Measurements from ENCODE around the gene LGALS9. TPM values are rescaled to one million over a fixed set of nuclear protein-coding genes. Genes with fewer than 3 reads are reported as not detected.

LGALS9 gene
- total RNA-seq, 1 experiment from 2014 or later = 0.22 TPM

- Histone ChIP-seq H3K27me3 (no peaks in the 10 kb centered on the region), H3K4me1 (no peaks in the 10 kb centered on the region), H3K9me3 (replicated peaks) (no peaks in the 10 kb centered on the region), H3K36me3 (peaks cover 33% of the 10 kb centered on the region), H3K27ac (no peak overlapping the region), H3K4me3 (no peak overlapping the region)
- no peak for DNase-seq
Measured at GRCh38 chr17:27597783-27598320, 33.1 kb upstream of the LGALS9 start.

GRCh38 chr17:27598337-27599050 lies 32.5 kb upstream of the LGALS9 start:
- Histone ChIP-seq H3K27me3 (no peaks in the 10 kb centered on the region), H3K27ac (no peak overlapping the region), H3K9me3 (replicated peaks) (no peaks in the 10 kb centered on the region), H3K36me3 (peaks cover 30% of the 10 kb centered on the region), H3K4me1 (no peaks in the 10 kb centered on the region), H3K4me3 (no peak overlapping the region)
- no peak for DNase-seq

- no peak overlapping the region for H3K27ac ChIP-seq
- peaks cover 33% of the 10 kb centered on the region for H3K36me3 ChIP-seq
- H3K4me1 ChIP-seq = no peaks in the 10 kb centered on the region
- no peaks in the 10 kb centered on the region for H3K27me3 ChIP-seq
- no peak for DNase-seq
- H3K4me3 ChIP-seq = no peak overlapping the region
- no peaks in the 10 kb centered on the region for H3K9me3 ChIP-seq (replicated peaks)
Measured at GRCh38 chr17:27600471-27600870, 30.5 kb upstream of the LGALS9 start.

GRCh38 chr17:27601069-27601974 lies 29.7 kb upstream of the LGALS9 start:
- no peaks in the 10 kb centered on the region for H3K9me3 ChIP-seq (replicated peaks)
- H3K36me3 ChIP-seq = peaks cover 42% of the 10 kb centered on the region

GRCh38 chr17:27601975-27602302 lies 29.0 kb upstream of the LGALS9 start:
- no peaks in the 10 kb centered on the region for H3K4me1 ChIP-seq

More at GRCh38 chr17:27601069-27601974, 29.7 kb upstream of the LGALS9 start:
- H3K27ac ChIP-seq = no peak overlapping the region
- no peak overlapping the region for H3K4me3 ChIP-seq
- H3K27me3 ChIP-seq = no peaks in the 10 kb centered on the region
- H3K4me1 ChIP-seq = no peaks in the 10 kb centered on the region
- peak; percentile 71 to 90 for DNase-seq

GRCh38 chr17:27602721-27603420 lies 28.1 kb upstream of the LGALS9 start:
- Histone ChIP-seq H3K4me3 (no peak overlapping the region), H3K4me1 (no peaks in the 10 kb centered on the region), H3K27ac (no peak overlapping the region), H3K27me3 (no peaks in the 10 kb centered on the region), H3K36me3 (peaks cover 50% of the 10 kb centered on the region), H3K9me3 (replicated peaks) (no peaks in the 10 kb centered on the region)
- peak; percentile 60 to 75 for DNase-seq

More at GRCh38 chr17:27601975-27602302, 29.0 kb upstream of the LGALS9 start:
- H3K9me3 ChIP-seq (replicated peaks) = no peaks in the 10 kb centered on the region
- no peak for DNase-seq
- H3K27me3 ChIP-seq = no peaks in the 10 kb centered on the region
- no peak overlapping the region for H3K27ac ChIP-seq
- H3K4me3 ChIP-seq = no peak overlapping the region
- peaks cover 47% of the 10 kb centered on the region for H3K36me3 ChIP-seq

GRCh38 chr17:27603421-27603770 lies 27.6 kb upstream of the LGALS9 start:
- H3K27me3 ChIP-seq = no peaks in the 10 kb centered on the region
- H3K9me3 ChIP-seq (replicated peaks) = no peaks in the 10 kb centered on the region
- peaks cover 55% of the 10 kb centered on the region for H3K36me3 ChIP-seq
- no peak for DNase-seq
- H3K4me1 ChIP-seq = no peaks in the 10 kb centered on the region
- no peak overlapping the region for H3K4me3 ChIP-seq
- no peak overlapping the region for H3K27ac ChIP-seq

- no peak overlapping the region for H3K27ac ChIP-seq
- no peaks in the 10 kb centered on the region for H3K4me1 ChIP-seq
- H3K4me3 ChIP-seq = no peak overlapping the region
- H3K36me3 ChIP-seq = peaks cover 62% of the 10 kb centered on the region
- no peaks in the 10 kb centered on the region for H3K9me3 ChIP-seq (replicated peaks)
- DNase-seq = no peak
- H3K27me3 ChIP-seq = no peaks in the 10 kb centered on the region
Measured at GRCh38 chr17:27603880-27604794, 26.9 kb upstream of the LGALS9 start.

GRCh38 chr17:27605409-27605808 lies 25.6 kb upstream of the LGALS9 start:
- Histone ChIP-seq H3K4me3 (no peak overlapping the region), H3K27me3 (no peaks in the 10 kb centered on the region), H3K27ac (no peak overlapping the region), H3K4me1 (no peaks in the 10 kb centered on the region), H3K9me3 (replicated peaks) (no peaks in the 10 kb centered on the region), H3K36me3 (peaks cover 70% of the 10 kb centered on the region)
- DNase-seq = no peak

- no peak for DNase-seq
- no peaks in the 10 kb centered on the region for H3K27me3 ChIP-seq
- no peaks in the 10 kb centered on the region for H3K4me1 ChIP-seq
- H3K4me3 ChIP-seq = no peak overlapping the region
- no peaks in the 10 kb centered on the region for H3K9me3 ChIP-seq (replicated peaks)
- peaks cover 77% of the 10 kb centered on the region for H3K36me3 ChIP-seq
- no peak overlapping the region for H3K27ac ChIP-seq
Measured at GRCh38 chr17:27607521-27608091, 23.4 kb upstream of the LGALS9 start.

GRCh38 chr17:27608328-27609230 lies 22.4 kb upstream of the LGALS9 start:
- no peak for DNase-seq
- H3K27me3 ChIP-seq = no peaks in the 10 kb centered on the region

GRCh38 chr17:27609611-27610303 lies 21.2 kb upstream of the LGALS9 start:
- Histone ChIP-seq H3K27me3 (no peaks in the 10 kb centered on the region), H3K4me3 (no peak overlapping the region), H3K4me1 (no peaks in the 10 kb centered on the region), H3K9me3 (replicated peaks) (no peaks in the 10 kb centered on the region), H3K27ac (no peak overlapping the region), H3K36me3 (peaks cover 84% of the 10 kb centered on the region)
- no peak for DNase-seq

More at GRCh38 chr17:27608328-27609230, 22.4 kb upstream of the LGALS9 start:
- Histone ChIP-seq H3K36me3 (peaks cover 84% of the 10 kb centered on the region), H3K4me3 (no peak overlapping the region), H3K4me1 (no peaks in the 10 kb centered on the region), H3K9me3 (replicated peaks) (no peaks in the 10 kb centered on the region), H3K27ac (no peak overlapping the region)

All from SJCRH30 (cell line).